ENCODE results near the gene EYS. TPM values are rescaled to one million over a fixed set of nuclear protein-coding genes. Genes with fewer than 3 reads are reported as not detected.

The EYS gene
- total RNA-seq, 1 experiment from 2014 or later, result not detected

DNA sequence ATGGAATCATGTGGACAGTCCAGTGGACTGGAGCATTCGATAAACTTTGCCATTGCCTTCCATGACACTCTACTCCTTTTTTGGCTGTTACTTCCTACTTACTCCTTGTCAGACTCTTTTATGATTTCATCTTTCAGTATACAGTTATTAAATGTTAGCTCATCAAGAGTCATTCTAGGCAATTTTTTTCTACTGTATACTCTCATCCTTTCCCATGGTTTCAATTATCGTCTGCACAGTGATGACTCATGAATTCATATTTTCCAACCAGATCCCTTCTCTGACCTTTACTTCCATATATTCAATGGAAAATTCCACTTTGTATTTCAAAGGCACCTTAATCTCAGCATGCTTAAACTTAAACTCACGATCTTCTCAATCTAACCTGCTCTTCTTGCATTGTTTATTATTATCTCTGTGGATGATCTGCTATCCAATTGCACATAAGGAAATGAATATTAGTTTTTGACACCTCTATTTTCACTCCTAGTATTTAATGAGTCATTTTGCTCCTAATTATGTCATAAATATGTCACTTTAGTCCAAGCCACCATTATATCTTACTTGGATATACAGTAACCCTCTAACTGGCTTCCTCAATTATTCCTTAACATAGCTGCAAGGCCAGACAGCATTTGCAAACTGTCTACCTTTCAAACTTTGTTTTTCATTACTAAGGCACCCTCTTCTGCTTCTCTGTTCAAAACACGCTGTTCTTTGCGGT lies 1643.9 kb downstream of the EYS start:
- Mint-ChIP-seq H3K36me3 (ENCODE audit: insufficient read depth, unreplicated experiment) (no peaks in the 10 kb centered on the region), H3K27me3 (ENCODE audit: insufficient read depth, unreplicated experiment) (no peaks in the 10 kb centered on the region), H3K4me3 (ENCODE audit: unreplicated experiment) (no peak overlapping the region), H3K9me3 (ENCODE audit: unreplicated experiment) (peaks cover 15% of the 10 kb centered on the region), H3K27ac (ENCODE audit: unreplicated experiment) (no peak overlapping the region), H3K4me1 (ENCODE audit: low read depth, unreplicated experiment) (peaks cover 9% of the 10 kb centered on the region)
- intact Hi-C loops (cut with micrococcal nuclease; ENCODE audit: unreplicated experiment), result no loop called here
- no peaks in the 10 kb centered on the region for H3K27me3 ChIP-seq (replicated peaks; ENCODE audit: control insufficient read depth, insufficient read depth, low read length)
- no TSS peak for BruUV-seq (replicated peaks)
- H3K9me3 ChIP-seq, result no peaks in the 10 kb centered on the region
- 0 out of 2 replicates have a peak, but pooled peaks cover 3% of the 10 kb centered on the region for H3K4me1 ChIP-seq
- no peak overlapping the region for H3K4me3 ChIP-seq (ENCODE audit: low read depth, low read length)
- TF ChIP-seq, protein P1, sequence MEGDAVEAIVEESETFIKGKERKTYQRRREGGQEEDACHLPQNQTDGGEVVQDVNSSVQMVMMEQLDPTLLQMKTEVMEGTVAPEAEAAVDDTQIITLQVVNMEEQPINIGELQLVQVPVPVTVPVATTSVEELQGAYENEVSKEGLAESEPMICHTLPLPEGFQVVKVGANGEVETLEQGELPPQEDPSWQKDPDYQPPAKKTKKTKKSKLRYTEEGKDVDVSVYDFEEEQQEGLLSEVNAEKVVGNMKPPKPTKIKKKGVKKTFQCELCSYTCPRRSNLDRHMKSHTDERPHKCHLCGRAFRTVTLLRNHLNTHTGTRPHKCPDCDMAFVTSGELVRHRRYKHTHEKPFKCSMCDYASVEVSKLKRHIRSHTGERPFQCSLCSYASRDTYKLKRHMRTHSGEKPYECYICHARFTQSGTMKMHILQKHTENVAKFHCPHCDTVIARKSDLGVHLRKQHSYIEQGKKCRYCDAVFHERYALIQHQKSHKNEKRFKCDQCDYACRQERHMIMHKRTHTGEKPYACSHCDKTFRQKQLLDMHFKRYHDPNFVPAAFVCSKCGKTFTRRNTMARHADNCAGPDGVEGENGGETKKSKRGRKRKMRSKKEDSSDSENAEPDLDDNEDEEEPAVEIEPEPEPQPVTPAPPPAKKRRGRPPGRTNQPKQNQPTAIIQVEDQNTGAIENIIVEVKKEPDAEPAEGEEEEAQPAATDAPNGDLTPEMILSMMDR (IDR thresholded peaks at IDR 0.05; ENCODE audit: insufficient read depth in 1 of 2, low read depth in 1 of 2, low read length in 1 of 2, severe bottlenecking in 1 of 2, unreplicated experiment in 1 of 2), result no peak
- DNase-seq, result no peak
- POLR2A ChIA-PET, result no interaction called here
- CTCF ChIA-PET, result no interaction called here
- no peaks in the 10 kb centered on the region for H3K36me3 ChIP-seq (ENCODE audit: control insufficient read depth, insufficient read depth, low read length)

DNA sequence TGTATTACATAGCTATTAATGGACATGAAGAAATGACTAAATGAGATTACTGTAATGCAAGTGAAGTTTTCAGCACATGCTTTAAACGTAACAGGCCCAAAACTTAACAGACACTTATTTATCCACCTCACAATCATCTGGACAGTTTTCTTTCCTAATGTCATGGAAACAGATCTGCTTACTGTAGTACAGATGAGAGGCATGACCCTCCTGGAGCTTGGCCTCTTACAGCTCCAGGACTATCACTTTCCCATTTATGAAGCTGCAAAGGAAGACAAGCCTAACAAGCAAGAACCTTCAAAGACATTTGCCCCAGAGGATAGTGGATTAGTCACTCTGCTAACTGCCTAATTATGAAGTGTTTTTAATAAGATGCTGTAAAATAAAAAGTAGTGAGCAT lies 1652.2 kb downstream of the EYS start:
- no peaks in the 10 kb centered on the region for H3K9me3 Mint-ChIP-seq (ENCODE audit: unreplicated experiment)
- no peak overlapping the region for H3K4me3 ChIP-seq (ENCODE audit: low read depth, low read length)
- H3K4me1 Mint-ChIP-seq (ENCODE audit: low read depth, unreplicated experiment), result peaks cover 4% of the 10 kb centered on the region
- BruUV-seq (replicated peaks), result no TSS peak
- H3K27me3 ChIP-seq (replicated peaks; ENCODE audit: control insufficient read depth, insufficient read depth, low read length), result no peaks in the 10 kb centered on the region
- ChIA-PET POLR2A (no interaction called here), CTCF (no interaction called here)
- H3K27me3 Mint-ChIP-seq (ENCODE audit: insufficient read depth, unreplicated experiment), result no peaks in the 10 kb centered on the region
- no peak overlapping the region for H3K4me3 Mint-ChIP-seq (ENCODE audit: unreplicated experiment)
- DNase-seq, result no peak
- H3K36me3 Mint-ChIP-seq (ENCODE audit: insufficient read depth, unreplicated experiment), result no peaks in the 10 kb centered on the region
- no peak overlapping the region for H3K27ac Mint-ChIP-seq (ENCODE audit: unreplicated experiment)
- TF ChIP-seq, protein P1 (IDR thresholded peaks at IDR 0.05; ENCODE audit: insufficient read depth in 1 of 2, low read depth in 1 of 2, low read length in 1 of 2, severe bottlenecking in 1 of 2, unreplicated experiment in 1 of 2), result no peak
- no peaks in the 10 kb centered on the region for H3K9me3 ChIP-seq
- H3K36me3 ChIP-seq (ENCODE audit: control insufficient read depth, insufficient read depth, low read length), result no peaks in the 10 kb centered on the region
- intact Hi-C loops (cut with micrococcal nuclease; ENCODE audit: unreplicated experiment), result no loop called here
- H3K4me1 ChIP-seq, result no peaks in the 10 kb centered on the region

DNA sequence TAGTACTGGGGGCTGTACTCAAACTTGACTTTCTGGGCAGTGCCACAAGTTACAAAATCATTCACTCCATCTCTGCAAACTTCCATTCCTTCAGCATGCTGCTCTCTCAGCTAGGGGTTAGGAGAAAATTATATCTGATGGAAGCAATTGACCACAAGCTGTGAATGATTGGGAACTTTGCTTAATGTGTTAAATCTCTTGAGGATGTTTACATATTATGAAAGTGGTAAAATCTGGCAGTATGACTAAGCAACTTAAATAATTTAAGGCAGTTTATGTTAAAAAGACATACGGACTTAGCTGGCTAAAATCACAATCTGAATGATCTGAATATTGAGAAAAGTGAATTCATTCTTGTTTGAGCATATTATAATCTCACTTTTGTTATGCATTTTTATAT lies 1656.4 kb downstream of the EYS start:
- no peaks in the 10 kb centered on the region for H3K27me3 ChIP-seq (replicated peaks; ENCODE audit: control insufficient read depth, insufficient read depth, low read length)
- intact Hi-C loops (cut with micrococcal nuclease; ENCODE audit: unreplicated experiment), result no loop called here
- H3K9me3 ChIP-seq, result no peaks in the 10 kb centered on the region
- DNase-seq, result no peak
- CTCF ChIA-PET, result no interaction called here
- Mint-ChIP-seq H3K27ac (ENCODE audit: unreplicated experiment) (no peak overlapping the region), H3K4me3 (ENCODE audit: unreplicated experiment) (no peak overlapping the region), H3K4me1 (ENCODE audit: low read depth, unreplicated experiment) (peaks cover 17% of the 10 kb centered on the region), H3K27me3 (ENCODE audit: insufficient read depth, unreplicated experiment) (no peaks in the 10 kb centered on the region), H3K9me3 (ENCODE audit: unreplicated experiment) (no peaks in the 10 kb centered on the region), H3K36me3 (ENCODE audit: insufficient read depth, unreplicated experiment) (no peaks in the 10 kb centered on the region)
- no peaks in the 10 kb centered on the region for H3K36me3 ChIP-seq (ENCODE audit: control insufficient read depth, insufficient read depth, low read length)
- peaks cover 8% of the 10 kb centered on the region for H3K4me1 ChIP-seq
- no TSS peak for BruUV-seq (replicated peaks)
- H3K4me3 ChIP-seq (ENCODE audit: low read depth, low read length), result no peak overlapping the region
- POLR2A ChIA-PET, result no interaction called here
- TF ChIP-seq, protein P1 (IDR thresholded peaks at IDR 0.05; ENCODE audit: insufficient read depth in 1 of 2, low read depth in 1 of 2, low read length in 1 of 2, severe bottlenecking in 1 of 2, unreplicated experiment in 1 of 2), result no peak

Data from Caco-2 (cell line).